ENCODE data around the gene MS4A4E.

- TF ChIP-seq MAX (IDR thresholded peaks at IDR 0.05; ENCODE audit: low read depth, low read length) (no peak), CTCF (IDR thresholded peaks at IDR 0.05; ENCODE audit: low read depth, low read length) (no peak), POLR2A (IDR thresholded peaks at IDR 0.05; ENCODE audit: extremely low read depth, insufficient read length) (no peak), MYC (IDR thresholded peaks at IDR 0.05; ENCODE audit: low read depth, low read length) (no peak)
Observed at GRCh38 chr11:60184824-60185511, 58.0 kb downstream of the MS4A4E start.
